ENCODE results near the gene LY6G6F. TPM values are rescaled to one million over a fixed set of nuclear protein-coding genes. Genes with fewer than 3 reads are reported as not detected.
A peak's percentile ranks its signal among the peaks of the same experiment; 100 is the strongest.

The LY6G6F gene
- total RNA-seq, 1 experiment from 2014 or later, result not detected

DNA sequence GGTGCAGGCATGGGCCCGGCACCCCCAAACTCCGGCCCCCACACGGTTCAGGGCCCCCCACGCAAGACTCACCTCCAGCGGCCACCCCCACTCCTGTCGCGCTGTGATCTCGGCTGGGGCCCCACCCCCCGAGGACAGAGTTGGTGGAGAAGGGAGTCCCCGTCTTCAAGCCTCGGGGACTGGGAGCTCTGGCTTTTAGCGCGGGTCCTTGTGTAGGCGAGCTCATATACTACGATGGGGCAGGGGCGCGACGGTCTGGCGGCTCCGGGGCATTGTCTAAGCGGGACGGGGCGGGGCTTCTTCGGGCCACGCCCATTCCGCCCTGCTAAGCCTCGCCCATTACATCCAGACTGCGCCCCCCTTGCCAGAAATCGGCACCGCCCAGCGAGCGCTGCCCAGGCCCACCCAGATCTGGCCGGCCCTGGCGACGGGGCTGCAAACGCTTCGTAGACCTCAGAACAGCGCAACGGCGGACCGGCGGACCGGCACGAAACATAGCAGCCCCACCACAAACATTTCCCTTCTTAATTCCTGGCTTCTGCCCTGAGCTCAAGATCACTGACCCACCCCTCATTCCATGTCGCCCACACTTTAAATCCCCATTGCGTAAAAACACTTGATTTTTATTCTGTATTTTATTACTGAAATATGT lies 23.4 kb downstream of the LY6G6F start:
- POLR2A ChIA-PET, result interaction anchor here (0.5 to 11.8 kb wide), 22 partner anchors 10 to 1559 kb away, joined by 3 to 95 read pairs (median 6); partner anchors contain the start of genes ABHD16A, BAG6, DDX39B and GPANK1
- H3K4me1 Mint-ChIP-seq (ENCODE audit: insufficient read depth, unreplicated experiment), result peaks cover 7% of the 10 kb centered on the region

DNA sequence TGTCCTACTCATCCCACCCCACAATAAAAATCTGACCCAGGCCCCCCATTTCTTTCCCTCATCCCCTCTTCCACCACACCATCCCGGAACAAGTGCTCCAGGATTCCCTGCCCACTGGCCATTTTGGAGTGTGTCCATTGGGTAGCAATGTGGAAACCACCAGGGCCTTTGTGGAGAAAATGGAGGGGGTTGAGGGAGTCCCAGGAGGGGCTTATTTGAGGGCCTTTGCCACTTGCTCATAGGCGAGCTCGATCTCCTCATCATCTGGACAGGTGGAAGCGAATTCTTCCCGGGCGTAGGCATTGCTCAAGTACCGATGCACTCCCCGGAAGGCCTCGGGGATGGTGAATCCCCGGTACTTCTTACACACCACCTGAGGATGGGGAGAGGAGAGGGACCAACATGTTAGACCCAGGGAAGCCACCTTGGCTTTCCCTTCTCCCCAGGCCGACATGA lies 24.0 kb downstream of the LY6G6F start:
- TF ChIP-seq, protein P1, sequence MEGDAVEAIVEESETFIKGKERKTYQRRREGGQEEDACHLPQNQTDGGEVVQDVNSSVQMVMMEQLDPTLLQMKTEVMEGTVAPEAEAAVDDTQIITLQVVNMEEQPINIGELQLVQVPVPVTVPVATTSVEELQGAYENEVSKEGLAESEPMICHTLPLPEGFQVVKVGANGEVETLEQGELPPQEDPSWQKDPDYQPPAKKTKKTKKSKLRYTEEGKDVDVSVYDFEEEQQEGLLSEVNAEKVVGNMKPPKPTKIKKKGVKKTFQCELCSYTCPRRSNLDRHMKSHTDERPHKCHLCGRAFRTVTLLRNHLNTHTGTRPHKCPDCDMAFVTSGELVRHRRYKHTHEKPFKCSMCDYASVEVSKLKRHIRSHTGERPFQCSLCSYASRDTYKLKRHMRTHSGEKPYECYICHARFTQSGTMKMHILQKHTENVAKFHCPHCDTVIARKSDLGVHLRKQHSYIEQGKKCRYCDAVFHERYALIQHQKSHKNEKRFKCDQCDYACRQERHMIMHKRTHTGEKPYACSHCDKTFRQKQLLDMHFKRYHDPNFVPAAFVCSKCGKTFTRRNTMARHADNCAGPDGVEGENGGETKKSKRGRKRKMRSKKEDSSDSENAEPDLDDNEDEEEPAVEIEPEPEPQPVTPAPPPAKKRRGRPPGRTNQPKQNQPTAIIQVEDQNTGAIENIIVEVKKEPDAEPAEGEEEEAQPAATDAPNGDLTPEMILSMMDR (IDR thresholded peaks at IDR 0.05; ENCODE audit: unreplicated experiment), result no peak
- no peak for DNase-seq (ENCODE audit: unreplicated experiment)
- Mint-ChIP-seq H3K9me3 (ENCODE audit: unreplicated experiment) (no peaks in the 10 kb centered on the region), H3K36me3 (ENCODE audit: insufficient read depth, unreplicated experiment) (peaks cover 43% of the 10 kb centered on the region), H3K4me3 (ENCODE audit: unreplicated experiment) (peak overlapping the region; percentile 92), H3K4me1 (ENCODE audit: insufficient read depth, unreplicated experiment) (peaks cover 7% of the 10 kb centered on the region), H3K27ac (ENCODE audit: low read depth, unreplicated experiment) (peak overlapping the region; percentile 49), H3K27me3 (ENCODE audit: insufficient read depth, unreplicated experiment) (no peaks in the 10 kb centered on the region)
- CTCF ChIA-PET, result interaction anchor here (0.6 to 2.6 kb wide), 8 partner anchors 10 to 243 kb away, joined by 3 to 19 read pairs (median 4); partner anchors contain the start of genes LSM2, MSH5 and VARS1
- intact Hi-C loops (cut with micrococcal nuclease), result no loop called here
- no TSS peak for BruUV-seq (replicated peaks)
- POLR2A ChIA-PET, result interaction anchor here (0.5 to 11.8 kb wide), 12 partner anchors 9 to 137 kb away, joined by 4 to 95 read pairs (median 12); partner anchors contain the start of genes ABHD16A, GPANK1, HSPA1A and HSPA1B

More for the DNA sequence above, 23.4 kb downstream of the LY6G6F start:
- Mint-ChIP-seq H3K9me3 (ENCODE audit: unreplicated experiment) (no peaks in the 10 kb centered on the region), H3K4me3 (ENCODE audit: unreplicated experiment) (peak overlapping the region; percentile 92), H3K27ac (ENCODE audit: low read depth, unreplicated experiment) (peak overlapping the region; percentile 86), H3K36me3 (ENCODE audit: insufficient read depth, unreplicated experiment) (peaks cover 43% of the 10 kb centered on the region), H3K27me3 (ENCODE audit: insufficient read depth, unreplicated experiment) (no peaks in the 10 kb centered on the region)
- intact Hi-C loops (cut with micrococcal nuclease), result loop anchor here (1.0 to 2.0 kb wide), 5 partner anchors 27 to 101 kb away; partner anchors contain the start of genes ABHD16A, LY6G5C and VARS1
- DNase-seq (ENCODE audit: unreplicated experiment), result peak; percentile 61
- CTCF ChIA-PET, result interaction anchor here (0.6 to 2.6 kb wide), 20 partner anchors 8 to 389 kb away, joined by 3 to 19 read pairs (median 3); partner anchors contain the start of genes LSM2, MSH5 and VARS1
- no TSS peak for BruUV-seq (replicated peaks)
- TF ChIP-seq, protein P1 (IDR thresholded peaks at IDR 0.05; ENCODE audit: unreplicated experiment), result no peak

DNA sequence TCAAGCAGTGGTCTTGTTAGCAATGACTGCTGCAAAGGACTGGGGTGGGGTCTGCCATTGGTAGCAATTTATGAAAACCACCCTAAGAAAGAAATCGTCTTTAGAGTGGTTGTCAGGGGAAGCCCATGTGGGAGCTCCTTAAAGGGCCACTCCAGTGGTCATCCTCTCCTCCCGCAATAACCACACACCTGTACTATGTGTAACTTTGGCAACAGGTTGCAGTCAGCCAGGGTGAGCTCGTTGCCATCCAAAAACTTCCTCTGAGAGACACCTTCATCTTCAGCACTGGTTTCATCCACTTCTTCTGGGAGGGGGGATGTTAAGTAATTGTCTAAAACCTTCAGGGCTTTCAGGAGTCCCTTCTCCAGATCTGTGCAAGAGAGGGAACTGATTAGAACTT lies 25.4 kb downstream of the LY6G6F start:
- intact Hi-C loops (cut with micrococcal nuclease), result no loop called here
- Mint-ChIP-seq H3K9me3 (ENCODE audit: unreplicated experiment) (no peaks in the 10 kb centered on the region), H3K4me1 (ENCODE audit: insufficient read depth, unreplicated experiment) (peaks cover 13% of the 10 kb centered on the region), H3K27me3 (ENCODE audit: insufficient read depth, unreplicated experiment) (no peaks in the 10 kb centered on the region), H3K4me3 (ENCODE audit: unreplicated experiment) (no peak overlapping the region), H3K27ac (ENCODE audit: low read depth, unreplicated experiment) (no peak overlapping the region), H3K36me3 (ENCODE audit: insufficient read depth, unreplicated experiment) (peaks cover 43% of the 10 kb centered on the region)
- BruUV-seq (replicated peaks), result no TSS peak
- ChIA-PET CTCF (interaction anchor here (0.6 to 2.6 kb wide), 4 partner anchors 20 to 60 kb away, joined by 3 to 19 read pairs (median 4); no protein-coding TSS in a partner anchor), POLR2A (interaction anchor here (0.6 to 11.8 kb wide), 11 partner anchors 8 to 99 kb away, joined by 3 to 95 read pairs (median 5); partner anchors contain the start of genes ABHD16A, HSPA1A, HSPA1B and HSPA1L)
- no peak for DNase-seq (ENCODE audit: unreplicated experiment)
- TF ChIP-seq, protein P1 (IDR thresholded peaks at IDR 0.05; ENCODE audit: unreplicated experiment), result no peak

DNA sequence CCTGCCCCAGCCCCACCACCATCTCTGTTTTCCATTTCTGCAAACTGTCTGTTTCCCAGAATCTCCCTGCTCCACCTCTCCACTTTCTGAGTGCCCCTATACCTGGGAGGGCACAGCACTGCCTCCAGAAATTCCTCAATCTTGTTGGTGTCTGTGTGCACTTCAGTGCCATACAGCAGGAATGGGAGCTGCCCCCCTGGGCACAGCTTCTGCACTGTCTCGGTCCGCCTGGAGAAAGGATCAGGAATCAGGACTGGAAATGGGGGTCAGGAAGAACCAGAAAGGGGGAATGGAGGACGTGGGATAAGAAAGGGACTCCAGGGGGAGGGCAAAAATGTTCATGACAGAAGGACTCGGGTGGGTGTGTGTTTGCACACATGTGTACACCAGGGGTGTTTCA lies 27.1 kb downstream of the LY6G6F start:
- ChIA-PET CTCF (interaction anchor here (0.6 to 1.0 kb wide), 3 partner anchors 36 to 99 kb away, joined by 3 to 4 read pairs (median 4); no protein-coding TSS in a partner anchor), POLR2A (interaction anchor here (0.6 to 11.8 kb wide), 6 partner anchors 13 to 98 kb away, joined by 3 to 95 read pairs (median 8); partner anchors contain the start of genes ABHD16A, BAG6 and HSPA1B)
- intact Hi-C loops (cut with micrococcal nuclease), result no loop called here

More for the DNA sequence above, 27.1 kb downstream of the LY6G6F start:
- peaks cover 28% of the 10 kb centered on the region for H3K4me1 Mint-ChIP-seq (ENCODE audit: insufficient read depth, unreplicated experiment)
- no TSS peak for BruUV-seq (replicated peaks)
- H3K4me3 Mint-ChIP-seq (ENCODE audit: unreplicated experiment), result peak overlapping the region; percentile 95
- H3K27ac Mint-ChIP-seq (ENCODE audit: low read depth, unreplicated experiment), result peak overlapping the region; percentile 81
- H3K27me3 Mint-ChIP-seq (ENCODE audit: insufficient read depth, unreplicated experiment), result no peaks in the 10 kb centered on the region
- H3K9me3 Mint-ChIP-seq (ENCODE audit: unreplicated experiment), result no peaks in the 10 kb centered on the region
- TF ChIP-seq, protein P1 (IDR thresholded peaks at IDR 0.05; ENCODE audit: unreplicated experiment), result no peak
- H3K36me3 Mint-ChIP-seq (ENCODE audit: insufficient read depth, unreplicated experiment), result peaks cover 43% of the 10 kb centered on the region
- DNase-seq (ENCODE audit: unreplicated experiment), result no peak
